Ishikawa (cell line): ENCODE results near the gene FAIM2.

Experiments
- RAD21 ChIP-seq: IDR thresholded peaks from 2 replicates; pipeline ENCODE4 v1.6.1; 2012; ENCODE audit warnings: low read depth
- TAF1 ChIP-seq: IDR thresholded peaks from 2 replicates; pipeline ENCODE4 v1.6.1; 2012; ENCODE audit warnings: low read depth, mild to moderate bottlenecking
- YY1 ChIP-seq: IDR thresholded peaks from 2 replicates; pipeline ENCODE4 v1.6.1; 2012; ENCODE audit warnings: low read depth
- ZBTB7A ChIP-seq: IDR thresholded peaks from 2 replicates; pipeline ENCODE4 v1.6.1; 2012; ENCODE audit warnings: low read depth
- TF ChIP-seq, protein P1 (sequence below): IDR thresholded peaks from 2 replicates; pipeline ENCODE4 v1.6.1; 2012
- TF ChIP-seq, protein P2 (sequence below): IDR thresholded peaks from 2 replicates; pipeline ENCODE4 v1.6.1; 2012; ENCODE audit warnings: low read depth, mild to moderate bottlenecking

GRCh38 chr12:49909356-49909755 is 5.7 kb upstream of the FAIM2 start:
- TF ChIP-seq, protein P1, sequence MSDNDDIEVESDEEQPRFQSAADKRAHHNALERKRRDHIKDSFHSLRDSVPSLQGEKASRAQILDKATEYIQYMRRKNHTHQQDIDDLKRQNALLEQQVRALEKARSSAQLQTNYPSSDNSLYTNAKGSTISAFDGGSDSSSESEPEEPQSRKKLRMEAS, result no peak
- TF ChIP-seq, protein P2, sequence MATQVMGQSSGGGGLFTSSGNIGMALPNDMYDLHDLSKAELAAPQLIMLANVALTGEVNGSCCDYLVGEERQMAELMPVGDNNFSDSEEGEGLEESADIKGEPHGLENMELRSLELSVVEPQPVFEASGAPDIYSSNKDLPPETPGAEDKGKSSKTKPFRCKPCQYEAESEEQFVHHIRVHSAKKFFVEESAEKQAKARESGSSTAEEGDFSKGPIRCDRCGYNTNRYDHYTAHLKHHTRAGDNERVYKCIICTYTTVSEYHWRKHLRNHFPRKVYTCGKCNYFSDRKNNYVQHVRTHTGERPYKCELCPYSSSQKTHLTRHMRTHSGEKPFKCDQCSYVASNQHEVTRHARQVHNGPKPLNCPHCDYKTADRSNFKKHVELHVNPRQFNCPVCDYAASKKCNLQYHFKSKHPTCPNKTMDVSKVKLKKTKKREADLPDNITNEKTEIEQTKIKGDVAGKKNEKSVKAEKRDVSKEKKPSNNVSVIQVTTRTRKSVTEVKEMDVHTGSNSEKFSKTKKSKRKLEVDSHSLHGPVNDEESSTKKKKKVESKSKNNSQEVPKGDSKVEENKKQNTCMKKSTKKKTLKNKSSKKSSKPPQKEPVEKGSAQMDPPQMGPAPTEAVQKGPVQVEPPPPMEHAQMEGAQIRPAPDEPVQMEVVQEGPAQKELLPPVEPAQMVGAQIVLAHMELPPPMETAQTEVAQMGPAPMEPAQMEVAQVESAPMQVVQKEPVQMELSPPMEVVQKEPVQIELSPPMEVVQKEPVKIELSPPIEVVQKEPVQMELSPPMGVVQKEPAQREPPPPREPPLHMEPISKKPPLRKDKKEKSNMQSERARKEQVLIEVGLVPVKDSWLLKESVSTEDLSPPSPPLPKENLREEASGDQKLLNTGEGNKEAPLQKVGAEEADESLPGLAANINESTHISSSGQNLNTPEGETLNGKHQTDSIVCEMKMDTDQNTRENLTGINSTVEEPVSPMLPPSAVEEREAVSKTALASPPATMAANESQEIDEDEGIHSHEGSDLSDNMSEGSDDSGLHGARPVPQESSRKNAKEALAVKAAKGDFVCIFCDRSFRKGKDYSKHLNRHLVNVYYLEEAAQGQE, result no peak
- TF ChIP-seq ZBTB7A (no peak), RAD21 (no peak), YY1 (no peak), TAF1 (no peak; the same call in 1 of the 2 replicates)
